Brain pericyte (primary cell): ENCODE measurements around the gene LRRC58.
"Not testable (repeated sequence)": the region's sequence is repeated elsewhere in the genome, so short reads cannot be mapped to it uniquely, and the experiment has no call there.

Experiments used
- DNase-seq: peaks from one replicate; pipeline ENCODE4 v3.0.0-alpha.2; 2012; ENCODE audit warnings: low read depth, low spot score

LRRC58 gene

DNA sequence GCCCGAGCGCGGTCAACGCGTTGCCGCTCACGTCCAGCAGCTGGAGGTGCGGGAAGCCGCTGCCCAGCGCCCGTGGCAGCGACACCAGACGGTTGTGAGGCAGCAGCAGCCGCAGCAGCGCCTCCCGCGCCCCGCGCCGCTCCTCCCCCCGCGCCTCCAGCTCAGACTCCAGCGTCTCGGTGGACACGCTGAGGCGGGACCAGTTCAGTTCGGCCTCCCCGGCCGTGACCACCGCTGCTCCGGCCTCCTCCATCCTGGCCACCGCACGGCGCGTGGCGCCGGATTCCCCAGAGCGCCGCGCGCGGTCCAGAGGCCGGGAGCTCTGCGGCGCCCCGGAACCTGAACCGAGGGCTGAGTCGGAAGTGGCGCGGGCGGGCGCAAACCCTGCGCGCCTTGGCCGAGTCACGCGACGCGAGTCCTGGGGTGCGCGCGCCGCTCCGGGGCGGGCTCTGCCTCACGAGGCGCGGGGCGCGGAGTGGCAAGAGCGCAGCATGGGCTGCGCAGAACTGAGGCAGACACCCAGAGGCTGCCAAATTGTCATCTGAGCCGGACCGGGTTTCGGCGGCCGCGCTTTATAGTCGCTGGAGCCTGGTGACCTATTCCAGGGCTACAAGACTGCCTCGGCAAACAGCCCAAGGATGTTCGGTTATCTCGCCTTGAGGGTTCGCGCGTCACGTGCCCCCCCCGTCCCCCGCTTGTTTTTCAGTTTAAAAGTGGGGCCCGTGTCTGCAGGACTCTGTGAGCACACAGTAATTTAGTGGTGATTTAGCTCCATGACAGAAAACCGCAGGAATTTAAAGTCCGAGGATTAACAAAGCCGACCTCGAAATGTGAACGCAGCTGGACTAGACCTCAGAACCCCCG, at the start of gene LRRC58:
Gene LRRC58, minus strand, starts transcription at position 364 of the 864 bp plus-strand sequence. Its CDS starts 111 bp downstream, at position 253.
- peak; percentile 69 for DNase-seq

DNA sequence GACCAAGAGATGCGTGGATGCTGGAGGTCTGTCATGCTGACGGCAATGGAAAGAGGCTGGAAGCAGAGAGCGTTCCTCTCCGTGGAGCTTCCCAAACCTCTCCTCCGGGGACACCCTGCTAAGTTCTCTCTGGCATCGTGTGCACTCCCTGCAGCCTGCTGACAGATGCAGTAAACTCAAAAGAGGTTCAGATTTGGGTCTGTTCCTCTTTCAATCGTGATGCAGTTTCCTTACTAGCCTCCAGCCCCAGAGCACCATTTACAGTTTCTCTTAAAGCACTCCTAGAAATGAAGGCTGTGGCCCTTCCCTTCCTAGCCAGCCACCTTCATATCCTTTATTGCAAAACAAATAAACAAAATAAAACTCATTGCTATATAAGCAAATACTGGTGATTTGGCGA, 47.3 kb upstream of the LRRC58 start:
- no peak for DNase-seq

GRCh38 chr3:120394347-120394746, 45.2 kb upstream of the LRRC58 start:
- DNase-seq: no peak

GRCh38 chr3:120393761-120394160, 44.6 kb upstream of the LRRC58 start:
- no peak for DNase-seq

GRCh38 chr3:120393243-120393642, 44.1 kb upstream of the LRRC58 start:
- no peak for DNase-seq

DNA sequence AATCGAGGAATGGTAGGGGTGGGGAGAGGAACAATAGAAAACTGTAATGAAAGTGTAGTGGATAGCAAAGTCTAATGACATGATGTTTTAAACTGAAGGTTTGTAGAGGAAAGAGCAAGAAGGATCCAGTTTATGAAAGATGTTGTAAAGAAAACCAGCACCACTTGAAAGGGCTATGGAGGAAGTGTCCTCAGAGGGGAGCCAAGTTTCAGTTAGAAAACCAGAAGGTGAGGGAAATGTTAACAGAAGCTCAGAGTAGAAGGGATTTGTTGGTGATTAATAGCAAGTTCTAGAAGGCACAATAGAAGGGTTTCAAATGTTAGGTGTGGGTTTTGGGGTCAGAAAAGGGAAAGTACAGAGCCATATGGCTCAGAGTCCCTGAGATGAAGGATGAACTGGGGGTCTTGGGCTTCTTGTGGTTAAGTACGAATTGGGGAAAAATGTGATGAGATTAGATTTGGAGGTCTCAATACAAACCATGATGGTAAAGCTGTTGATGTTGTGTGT, 33.8 kb upstream of the LRRC58 start:
- no peak for DNase-seq

- DNase-seq: no peak
These were observed 32.3 kb upstream of the LRRC58 start for GRCh38 chr3:120381503-120381902.

DNA sequence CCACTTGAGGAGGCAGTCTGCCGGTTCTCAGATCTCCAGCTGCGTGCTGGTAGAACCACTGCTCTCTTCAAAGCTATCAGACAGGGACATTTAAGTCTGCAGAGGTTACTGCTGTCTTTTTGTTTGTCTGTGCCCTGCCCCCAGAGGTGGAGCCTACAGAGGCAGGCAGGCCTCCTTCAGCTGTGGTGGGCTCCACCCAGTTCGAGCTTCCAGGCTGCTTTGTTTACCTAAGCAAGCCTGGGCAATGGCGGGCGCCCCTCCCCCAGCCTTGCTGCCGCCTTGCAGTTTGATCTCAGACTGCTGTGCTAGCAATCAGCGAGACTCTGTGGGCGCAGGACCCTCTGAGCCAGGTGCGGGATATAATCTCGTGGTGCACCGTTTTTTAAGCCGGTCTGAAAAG, 28.8 kb upstream of the LRRC58 start:
- not testable (repeated sequence) for DNase-seq

GRCh38 chr3:120370463-120370862, 21.3 kb upstream of the LRRC58 start:
- DNase-seq: no peak

DNA sequence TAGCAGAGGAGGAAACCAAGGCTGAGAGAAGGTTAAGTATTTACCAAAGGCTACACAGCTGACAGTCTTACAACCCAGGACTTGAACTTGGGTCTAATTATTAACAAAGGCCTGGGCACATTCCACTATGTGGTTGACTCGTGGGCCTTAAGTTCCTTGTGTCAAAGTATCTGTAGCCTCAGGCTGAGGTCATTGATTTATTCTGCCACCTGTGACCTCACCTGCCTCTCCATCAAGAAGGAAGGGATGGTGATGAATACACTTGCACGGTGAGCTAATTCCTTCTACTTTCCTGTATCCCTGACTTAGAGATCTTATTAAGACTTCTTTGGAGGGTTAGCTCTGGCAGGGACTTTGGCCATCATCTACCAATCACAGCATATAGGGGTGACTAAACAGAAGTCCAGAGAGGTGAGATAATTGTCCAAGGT, 19.9 kb upstream of the LRRC58 start:
- no peak for DNase-seq

- DNase-seq: no peak
These were observed 19.0 kb upstream of the LRRC58 start for GRCh38 chr3:120368172-120368571.

DNA sequence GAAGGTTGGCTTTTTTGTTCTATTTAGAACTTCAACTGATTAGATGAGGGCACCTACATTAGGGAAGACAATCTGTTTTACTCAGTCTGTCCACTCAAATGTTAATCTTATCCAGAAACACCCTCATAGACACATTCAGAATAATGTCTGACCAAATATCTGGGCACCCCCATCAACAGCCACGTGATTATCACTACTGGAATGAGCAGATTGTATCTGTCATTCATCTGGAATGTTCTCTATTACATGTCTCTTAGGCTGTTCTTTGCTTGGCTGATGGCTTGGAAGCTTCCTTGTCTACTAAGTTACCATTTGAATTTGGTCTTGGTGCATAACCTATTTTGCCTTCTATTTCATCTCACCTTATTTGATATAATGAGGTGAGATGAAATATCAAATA, 15.7 kb upstream of the LRRC58 start:
- DNase-seq: no peak

GRCh38 chr3:120364101-120364500, 14.9 kb upstream of the LRRC58 start:
- no peak for DNase-seq

DNA sequence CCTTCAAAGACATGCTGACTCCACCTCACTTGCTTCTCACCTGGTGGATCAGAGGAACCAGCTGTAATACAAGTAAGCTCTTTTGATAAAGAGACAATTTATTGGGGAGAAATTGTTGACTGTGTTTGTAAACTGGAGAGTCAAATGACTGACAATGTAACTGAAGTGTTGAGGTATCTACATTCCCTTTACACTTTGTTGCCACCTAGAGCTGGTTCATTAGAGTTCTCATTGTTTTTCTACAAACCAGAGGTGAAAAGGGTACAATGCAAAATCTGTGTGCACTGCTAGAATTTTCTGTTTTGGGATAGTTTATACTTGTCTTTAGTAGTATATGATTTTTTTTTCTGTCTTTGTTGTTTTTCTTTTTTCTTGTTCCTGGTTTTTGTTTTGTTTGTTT, 8.7 kb upstream of the LRRC58 start:
- no peak for DNase-seq

DNA sequence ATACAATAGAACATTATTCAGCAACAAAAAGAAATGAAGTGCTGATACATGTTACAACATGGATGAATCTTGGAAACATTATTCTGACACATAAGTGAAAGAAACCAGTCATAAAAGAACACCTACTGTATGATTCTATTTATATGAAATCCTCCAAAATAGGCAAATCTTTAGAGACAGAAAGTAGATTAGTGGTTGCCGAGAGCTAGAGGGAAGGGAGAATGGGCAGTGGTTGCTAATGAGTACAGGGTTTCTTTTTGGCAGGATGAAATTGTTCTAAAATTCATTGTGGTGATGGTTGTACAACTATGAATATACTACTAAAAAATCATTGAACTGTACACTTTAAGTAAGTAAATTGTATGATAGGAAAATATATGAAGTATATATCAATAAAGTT, 6.3 kb upstream of the LRRC58 start:
- no peak for DNase-seq

DNA sequence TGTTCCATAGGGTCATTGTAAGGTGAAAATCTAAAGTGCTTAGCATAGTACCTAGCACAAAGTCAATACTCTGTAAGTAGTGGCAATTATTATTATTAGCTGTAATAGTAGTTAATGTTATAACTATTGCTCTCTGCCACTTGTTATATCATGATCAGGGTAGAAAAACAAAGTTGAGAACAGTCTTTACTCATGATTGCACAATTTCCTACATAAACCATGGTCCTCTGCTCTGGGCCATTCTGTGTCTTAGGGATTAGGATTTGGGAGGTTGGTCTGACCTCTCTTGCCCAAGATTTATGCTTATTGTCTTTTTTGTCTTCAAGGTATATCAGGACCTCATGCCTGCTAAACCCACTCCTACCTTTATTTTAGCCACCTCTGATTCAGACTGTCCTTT, 4.3 kb upstream of the LRRC58 start:
- no peak for DNase-seq

- DNase-seq: no peak
These were observed 2.9 kb upstream of the LRRC58 start for GRCh38 chr3:120352017-120352416.

GRCh38 chr3:120350401-120350941, 1.3 kb upstream of the LRRC58 start:
- DNase-seq: no peak

DNA sequence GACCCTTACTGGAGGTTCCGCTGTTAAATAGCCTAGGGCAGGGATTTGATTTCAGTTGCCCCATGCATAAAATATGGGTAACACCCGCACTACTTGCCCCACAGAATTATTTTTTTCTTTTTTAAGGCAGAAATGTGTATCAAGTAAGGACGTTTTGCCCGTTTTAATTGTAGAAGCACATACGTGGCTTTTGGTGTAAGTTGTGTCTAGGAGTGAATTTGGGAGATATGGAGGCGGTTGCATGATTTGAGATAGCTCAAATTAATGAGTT, 636 bp upstream of the LRRC58 start:
- DNase-seq: no peak

GRCh38 chr3:120348065-120348990, 826 bp downstream of the LRRC58 start:
- no peak for DNase-seq

DNA sequence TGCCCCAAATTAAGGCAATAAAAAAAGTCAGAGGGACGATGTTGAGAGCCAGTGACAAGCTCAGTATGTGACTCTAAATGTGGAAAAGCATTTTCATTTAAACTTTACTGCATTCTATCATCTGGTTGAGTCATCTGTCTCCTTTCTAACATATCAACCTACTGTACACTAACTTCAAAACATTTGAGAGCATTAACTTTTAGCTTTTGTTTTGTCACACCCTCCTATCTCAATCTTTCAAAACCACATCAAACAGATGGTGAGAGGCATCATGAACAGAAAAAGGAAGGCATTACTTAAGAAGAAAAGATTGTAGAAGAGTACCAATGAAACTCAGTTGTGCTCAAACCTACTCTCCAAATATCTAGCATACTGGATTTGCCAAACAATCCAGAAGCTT, 4.8 kb downstream of the LRRC58 start:
- no peak for DNase-seq

GRCh38 chr3:120341658-120342346, 7.4 kb downstream of the LRRC58 start:
- no peak for DNase-seq
